ENCODE results near the gene TPRX2. TPM values are rescaled to one million over a fixed set of nuclear protein-coding genes. Genes with fewer than 3 reads are reported as not detected.
"Not testable (repeated sequence)": the region's sequence is repeated elsewhere in the genome, so short reads cannot be mapped to it uniquely, and the experiment has no call there.

TPRX2 gene
- not detected in 2 replicates for total RNA-seq

GRCh38 chr19:47858646-47859285 lies at the start of gene TPRX2:
TSS of gene TPRX2 (plus strand) at chr19:47859235. CDS start at chr19:47859247, 12 bp downstream.
- DNase-seq: not testable (repeated sequence)

DNA sequence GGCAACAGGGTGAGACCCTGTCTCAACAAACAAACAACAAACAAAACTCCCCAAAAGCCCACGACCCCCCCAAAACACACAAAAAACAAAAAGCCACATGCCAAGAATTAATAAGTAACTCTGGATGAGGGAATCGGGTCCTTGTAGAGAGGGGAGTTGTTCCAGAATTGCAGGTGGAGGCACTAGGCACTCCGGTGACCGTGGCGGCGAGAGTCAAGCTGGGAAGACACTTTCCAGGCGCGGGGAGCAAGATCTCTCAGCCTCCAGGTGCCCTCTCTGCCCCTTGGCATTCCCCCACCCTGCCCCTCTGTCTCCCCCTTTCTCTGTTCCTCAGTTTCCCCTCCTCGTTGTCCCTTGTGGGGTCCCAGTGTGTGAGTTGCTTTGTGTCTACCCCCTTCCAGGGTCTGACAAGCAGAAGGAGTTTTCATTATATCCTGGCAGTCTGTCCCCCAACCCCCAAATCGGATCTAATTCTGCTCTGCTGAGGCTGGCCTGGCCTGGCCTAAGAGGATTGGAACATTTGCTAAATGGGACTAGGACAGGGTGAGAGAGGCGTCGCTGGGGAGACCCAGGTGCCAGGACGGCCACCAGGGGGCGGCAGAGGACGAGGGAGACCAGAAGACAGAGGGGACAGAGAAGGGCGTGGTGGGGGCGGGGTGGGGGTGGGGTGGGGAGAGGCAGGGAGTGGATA lies 45.6 kb upstream of the TPRX2 start:
- DNase-seq: peak; percentile 69

GRCh38 chr19:47813995-47814328 lies 45.1 kb upstream of the TPRX2 start:
- no peak for DNase-seq

- not testable (repeated sequence) for DNase-seq
These were observed 42.8 kb upstream of the TPRX2 start for GRCh38 chr19:47816270-47816669.

DNA sequence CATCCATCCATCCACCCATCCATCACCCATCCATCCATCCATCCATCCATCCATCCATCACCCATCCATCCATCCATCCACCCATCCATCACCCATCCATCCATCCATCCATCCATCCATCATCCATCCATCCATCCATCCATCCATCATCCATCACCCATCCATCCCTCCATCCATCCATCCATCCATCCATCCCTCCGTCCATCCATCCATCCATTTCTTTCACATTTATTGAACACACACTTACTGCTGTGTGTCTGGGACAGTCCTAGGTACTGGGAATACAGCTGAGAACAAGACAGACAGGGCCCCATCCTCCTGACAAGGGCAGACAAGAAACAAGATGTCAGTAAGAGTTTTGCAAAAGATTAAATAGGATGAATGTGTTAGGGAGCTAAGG lies 40.8 kb upstream of the TPRX2 start:
- DNase-seq: not testable (repeated sequence)

DNA sequence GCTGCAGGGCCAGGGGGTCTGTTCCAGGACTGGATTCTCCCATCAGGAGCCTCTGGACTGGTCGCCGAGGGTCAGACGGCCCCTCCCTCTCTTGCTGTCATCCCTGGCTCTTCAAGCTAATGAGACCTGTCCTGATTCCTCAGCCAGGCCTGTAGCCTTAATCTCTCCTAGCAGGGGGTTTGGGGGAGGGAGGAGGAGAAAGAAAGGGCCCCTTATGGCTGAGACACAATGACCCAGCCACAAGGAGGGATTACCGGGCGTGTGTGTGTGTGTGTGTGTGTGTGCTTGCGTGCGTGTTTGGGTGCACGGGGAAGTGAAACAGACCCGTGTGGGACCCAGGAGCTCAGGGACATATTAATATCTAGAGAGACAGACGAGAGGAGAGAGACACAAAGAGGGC lies 39.2 kb upstream of the TPRX2 start:
- no peak for DNase-seq

DNA sequence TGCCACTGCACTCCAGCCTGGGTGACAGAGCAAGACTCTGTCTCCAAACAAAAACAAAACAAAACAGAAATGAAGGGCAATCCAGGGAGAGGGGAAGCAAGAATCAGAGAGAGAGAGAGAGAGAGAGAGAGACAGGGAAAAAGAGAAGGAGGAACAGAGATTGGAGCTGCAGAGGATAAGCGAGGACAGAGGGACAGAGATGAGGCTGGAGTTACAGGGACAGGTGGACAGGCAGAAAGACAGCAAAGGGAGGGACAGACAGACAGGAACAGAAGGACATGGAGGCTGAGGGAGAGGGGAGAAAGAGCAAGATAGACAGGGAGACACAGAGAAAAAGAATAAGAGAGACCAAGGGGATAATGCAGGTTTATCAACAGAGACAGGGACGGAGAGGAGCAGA lies 38.6 kb upstream of the TPRX2 start:
- no peak for DNase-seq

DNA sequence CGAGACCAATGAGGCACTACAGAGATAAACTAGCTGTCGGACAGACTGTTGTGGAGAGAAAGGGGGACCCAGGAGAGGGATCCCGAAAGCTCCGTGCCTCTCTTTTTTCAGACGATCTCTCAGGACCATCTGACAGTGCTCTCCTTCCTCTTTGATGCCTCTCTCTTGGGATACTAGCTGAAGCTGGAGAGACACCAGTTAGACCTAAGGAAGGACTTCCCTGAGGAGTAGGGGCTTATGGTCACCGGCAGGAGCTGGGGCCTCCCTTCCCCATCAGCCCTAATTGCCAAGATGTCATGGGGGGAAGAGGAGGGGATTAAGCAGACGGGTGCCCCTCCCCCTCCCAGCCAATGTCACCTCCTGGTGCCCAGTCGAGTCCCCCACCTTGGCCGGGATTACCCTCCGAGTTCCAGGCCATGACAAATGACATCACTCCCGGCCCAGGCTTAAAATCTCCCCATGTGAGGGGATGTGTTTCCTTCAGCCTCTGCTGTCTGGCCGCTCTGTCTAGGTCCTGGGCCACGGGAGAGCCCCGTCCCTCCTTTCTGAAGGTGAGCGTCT lies 37.5 kb upstream of the TPRX2 start, which contains the start of gene CRX:
TSS of gene CRX (plus strand) at position 478 of the 561 bp plus-strand sequence. CDS start 12,507 bp downstream, outside the sequence.
- DNase-seq: no peak

DNA sequence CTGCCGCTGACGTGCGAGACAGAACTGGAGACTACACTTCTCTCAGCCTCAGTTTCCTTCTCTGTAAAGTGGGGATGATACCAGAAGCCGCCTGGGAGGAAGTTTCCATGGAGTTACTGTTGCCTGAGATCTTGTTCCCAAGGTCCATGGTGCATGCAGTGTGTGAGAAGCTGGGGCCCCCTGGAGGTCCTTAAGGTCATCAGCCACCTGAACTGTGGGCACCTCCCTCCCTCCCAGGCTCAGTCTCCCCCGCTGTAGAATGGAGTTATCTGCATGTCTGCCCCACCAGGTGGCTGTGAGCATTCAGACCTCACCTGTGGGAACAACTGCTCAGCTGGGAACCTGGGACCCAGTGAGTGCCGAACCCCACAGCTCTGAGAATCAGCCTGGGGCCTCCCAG lies 34.6 kb upstream of the TPRX2 start:
- no peak for DNase-seq

DNA sequence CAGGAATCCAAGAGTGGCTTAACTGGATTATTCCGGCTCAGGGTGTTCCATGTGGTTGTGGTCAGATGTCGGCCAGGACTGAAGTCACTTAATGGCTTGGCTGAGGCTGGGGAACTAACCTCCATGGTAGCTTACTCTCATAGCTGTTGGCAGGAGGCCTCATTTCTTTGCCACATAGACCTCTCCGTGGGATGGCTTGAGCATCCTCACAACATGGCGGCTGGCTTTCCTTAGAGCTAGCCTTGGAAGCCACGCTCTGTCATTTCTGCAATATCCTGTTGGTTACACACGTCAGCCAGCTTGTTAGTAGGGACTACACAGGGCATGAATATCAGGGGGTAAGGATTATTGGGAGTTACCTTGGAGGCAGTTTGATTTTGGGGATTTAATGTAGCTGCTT lies 32.2 kb upstream of the TPRX2 start:
- DNase-seq: no peak

GRCh38 chr19:47832723-47833122 lies 26.3 kb upstream of the TPRX2 start:
- no peak for DNase-seq

- DNase-seq: no peak
These were observed 23.0 kb upstream of the TPRX2 start for GRCh38 chr19:47836038-47836437.

DNA sequence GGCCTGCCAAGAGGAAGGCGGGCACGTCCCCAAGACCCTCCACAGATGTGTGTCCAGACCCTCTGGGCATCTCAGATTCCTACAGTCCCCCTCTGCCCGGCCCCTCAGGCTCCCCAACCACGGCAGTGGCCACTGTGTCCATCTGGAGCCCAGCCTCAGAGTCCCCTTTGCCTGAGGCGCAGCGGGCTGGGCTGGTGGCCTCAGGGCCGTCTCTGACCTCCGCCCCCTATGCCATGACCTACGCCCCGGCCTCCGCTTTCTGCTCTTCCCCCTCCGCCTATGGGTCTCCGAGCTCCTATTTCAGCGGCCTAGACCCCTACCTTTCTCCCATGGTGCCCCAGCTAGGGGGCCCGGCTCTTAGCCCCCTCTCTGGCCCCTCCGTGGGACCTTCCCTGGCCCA lies 19.6 kb upstream of the TPRX2 start:
- no peak for DNase-seq

DNA sequence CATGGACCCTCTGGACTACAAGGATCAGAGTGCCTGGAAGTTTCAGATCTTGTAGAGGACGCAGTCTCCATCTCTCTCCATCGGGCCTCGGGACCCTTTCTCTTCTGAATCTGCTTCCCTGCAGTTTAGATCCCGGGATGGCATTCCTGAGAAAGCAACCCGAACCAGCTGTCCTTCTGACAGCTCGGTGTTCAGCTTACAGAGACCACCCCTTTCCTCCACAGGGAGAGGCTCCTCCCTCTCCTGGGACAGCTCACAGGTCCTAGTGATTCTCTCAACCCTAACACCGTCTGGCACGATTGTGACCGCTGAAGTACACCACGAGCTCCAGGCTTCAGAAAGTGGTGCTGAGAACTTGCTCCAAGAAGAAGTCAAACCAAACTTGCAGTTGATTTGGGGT lies 19.1 kb upstream of the TPRX2 start:
- DNase-seq: no peak

GRCh38 chr19:47842941-47843340 lies 16.1 kb upstream of the TPRX2 start:
- no peak for DNase-seq

DNA sequence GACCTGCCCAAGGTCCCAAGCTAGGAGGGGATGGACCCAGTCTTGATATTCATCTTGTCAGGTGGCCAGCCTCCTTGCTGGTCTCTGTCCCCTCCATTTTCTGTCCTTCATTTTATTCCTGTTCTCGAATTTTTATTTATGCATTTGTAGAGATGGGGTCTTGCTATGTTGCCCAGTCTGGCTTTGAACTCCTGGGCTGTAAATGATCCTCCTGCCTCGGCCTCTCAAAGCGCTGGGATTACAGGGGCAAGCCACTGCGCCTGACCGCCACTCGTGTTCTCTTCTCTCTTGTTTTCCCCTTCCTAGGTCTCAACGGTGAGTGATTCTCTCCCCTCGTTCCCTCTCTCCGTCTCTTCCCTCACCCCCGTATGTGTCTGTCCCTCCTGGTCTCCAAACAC lies 10.6 kb upstream of the TPRX2 start:
- DNase-seq: no peak

- peak; percentile 27 for DNase-seq
These were observed 10.1 kb upstream of the TPRX2 start for GRCh38 chr19:47848823-47849473.

- no peak for DNase-seq
These were observed 6.0 kb upstream of the TPRX2 start for GRCh38 chr19:47853003-47853402.

GRCh38 chr19:47854459-47854858 lies 4.6 kb upstream of the TPRX2 start:
- no peak for DNase-seq

DNA sequence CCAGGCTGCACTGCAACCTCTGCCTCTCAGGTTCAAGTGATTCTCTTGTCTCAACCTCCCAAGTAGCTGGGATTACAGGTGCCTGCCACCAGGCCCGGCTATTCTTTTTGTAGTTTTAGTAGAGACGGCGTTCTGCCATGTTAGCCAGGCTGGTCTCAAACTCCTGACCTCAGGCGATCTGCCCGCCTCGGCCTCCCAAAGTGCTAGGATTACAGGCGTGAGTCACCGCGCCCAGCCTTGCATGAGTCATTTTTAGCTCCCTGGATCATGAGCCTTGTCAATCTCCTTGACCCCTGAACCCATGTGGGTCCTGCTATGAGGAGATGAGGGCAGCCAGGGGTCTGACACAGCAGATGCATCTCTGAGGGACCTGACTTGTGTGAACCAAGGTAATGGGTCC lies 804 bp upstream of the TPRX2 start:
- not testable (repeated sequence) for DNase-seq

DNA sequence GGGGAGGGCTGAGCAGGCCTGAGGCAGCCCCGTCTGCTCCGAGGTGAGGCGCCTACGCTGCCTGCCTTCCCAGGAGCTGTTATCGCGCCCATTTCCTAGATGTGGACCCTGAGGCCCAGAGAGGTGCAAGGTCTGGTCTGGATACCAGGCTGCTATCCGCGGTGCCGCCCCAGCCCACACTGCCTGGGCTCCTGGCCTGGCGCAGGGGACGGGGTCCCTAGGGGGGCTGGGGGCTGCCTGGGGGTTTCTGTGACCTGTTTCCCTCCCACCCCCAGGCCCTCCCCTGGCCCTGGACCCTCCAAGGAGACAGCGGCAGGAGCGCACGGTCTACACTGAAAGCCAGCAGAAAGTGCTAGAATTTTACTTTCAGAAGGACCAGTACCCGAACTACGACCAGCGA lies 803 bp downstream of the TPRX2 start:
- DNase-seq: not testable (repeated sequence)

DNA sequence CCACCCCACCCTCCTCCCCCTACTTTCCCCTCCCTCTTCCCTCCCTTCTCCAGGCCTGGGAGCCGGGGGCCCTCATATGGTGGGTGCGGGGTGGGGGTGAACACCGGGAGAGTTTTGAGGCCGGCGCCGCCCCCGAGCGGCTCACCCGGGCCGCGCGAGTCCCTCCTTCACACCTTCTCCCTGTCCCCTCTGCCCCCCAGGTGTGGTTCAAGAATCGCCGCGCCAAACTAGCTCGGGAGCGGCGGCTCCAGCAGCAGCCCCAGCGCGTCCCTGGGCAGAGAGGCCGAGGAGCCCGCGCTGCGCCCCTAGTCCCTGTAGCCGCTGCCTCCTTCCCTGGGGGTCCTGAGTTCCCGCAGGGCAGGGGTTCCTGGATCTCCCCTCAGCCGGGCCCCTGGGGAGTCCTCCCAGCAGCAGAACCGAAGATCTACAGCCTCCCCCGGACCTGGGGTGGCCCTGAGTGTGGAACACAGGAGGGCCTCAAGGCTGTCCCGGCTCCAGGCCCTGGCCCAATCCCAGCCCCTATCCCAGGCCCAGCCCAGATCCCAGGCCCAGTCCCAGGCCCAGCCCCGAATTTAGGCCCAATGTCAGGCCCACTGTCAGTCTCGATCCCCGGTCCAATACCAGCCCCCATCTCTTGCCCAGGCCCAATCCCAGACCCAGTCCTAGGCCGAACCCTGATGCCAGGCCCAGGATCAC lies 1.7 kb downstream of the TPRX2 start:
- no peak for DNase-seq

DNA sequence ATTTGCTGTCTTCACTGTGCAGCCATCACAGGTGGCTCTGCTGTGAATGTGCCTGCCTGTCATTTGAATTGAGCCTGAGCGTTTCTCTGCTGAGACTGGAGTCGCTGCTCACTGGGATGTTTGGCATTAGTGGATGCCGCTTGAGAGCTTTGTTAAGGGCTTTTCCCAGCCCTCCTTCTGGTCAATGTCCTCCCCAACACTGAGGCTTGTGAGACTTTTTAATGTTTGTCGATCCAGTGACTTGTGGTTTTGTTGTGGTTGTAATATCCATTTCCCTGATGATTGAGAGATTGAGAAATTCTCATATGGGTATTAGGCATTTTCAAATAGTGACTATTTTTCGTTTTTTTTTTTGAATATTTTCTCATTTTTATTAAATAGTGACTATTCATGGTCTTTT lies 2.6 kb downstream of the TPRX2 start:
- DNase-seq: no peak
